BLaER1 (cell line): ENCODE data around the gene PCDHB11.
"Not testable (repeated sequence)": the region's sequence is repeated elsewhere in the genome, so short reads cannot be mapped to it uniquely, and the experiment has no call there.

Experiments used
- H3K27ac ChIP-seq: shearing (Covaris generic); formaldehyde crosslinking; 2 replicates; pipeline ENCODE4 v1.8.1; 2022
- H3K27me3 ChIP-seq: shearing (Covaris generic); formaldehyde crosslinking; 2 replicates; pipeline ENCODE4 v1.8.1; 2022
- H3K36me3 ChIP-seq: shearing (Covaris generic); formaldehyde crosslinking; 2 replicates; pipeline ENCODE4 v1.8.1; 2022
- H3K4me1 ChIP-seq: shearing (Covaris generic); formaldehyde crosslinking; 2 replicates; pipeline ENCODE4 v1.8.1; 2022
- H3K4me2 ChIP-seq: shearing (Covaris generic); formaldehyde crosslinking; 2 replicates; pipeline ENCODE4 v1.8.1; 2022
- H3K4me3 ChIP-seq: shearing (Covaris generic); formaldehyde crosslinking; 2 replicates; pipeline ENCODE4 v1.8.1; 2022
- H3K9ac ChIP-seq: shearing (Covaris generic); formaldehyde crosslinking; 2 replicates; pipeline ENCODE4 v1.8.1; 2022
- H3K9me3 ChIP-seq: shearing (Covaris generic); formaldehyde crosslinking; 2 replicates; pipeline ENCODE4 v1.8.1; 2022
- H4K20me1 ChIP-seq: shearing (Covaris generic); formaldehyde crosslinking; 2 replicates; pipeline ENCODE4 v1.8.1; 2022
- Cebpa-rat ChIP-seq: shearing (Covaris generic); IDR thresholded peaks from 2 replicates; pipeline ENCODE4 v1.8.1; 2022

The PCDHB11 gene

GRCh38 chr5:141172381-141173204, 26.8 kb upstream of the PCDHB11 start, which contains the start of gene PCDHB7:
Gene PCDHB7, plus strand, starts transcription at chr5:141172644. Its CDS starts 192 bp downstream, at chr5:141172836.
- Histone ChIP-seq H3K9me3 (peaks cover 32% of the 10 kb centered on the region), H3K36me3 (no peaks in the 10 kb centered on the region), H3K27me3 (no peaks in the 10 kb centered on the region), H3K4me1 (no peaks in the 10 kb centered on the region), H3K27ac (no peak within 1 kb of the TSS), H3K4me2 (no peak within 1 kb of the TSS), H3K9ac (no peak within 1 kb of the TSS), H3K4me3 (no peak within 1 kb of the TSS), H4K20me1 (no peaks in the 10 kb centered on the region)
- TF ChIP-seq Cebpa-rat = no peak

- peaks cover 38% of the 10 kb centered on the region for H3K9me3 ChIP-seq
- not testable (repeated sequence) for H3K36me3 ChIP-seq, H3K27me3 ChIP-seq, H3K9ac ChIP-seq, H3K27ac ChIP-seq, H3K4me2 ChIP-seq, H4K20me1 ChIP-seq, H3K4me1 ChIP-seq, H3K4me3 ChIP-seq
Measured at GRCh38 chr5:141174291-141175104, 24.9 kb upstream of the PCDHB11 start.

- TF ChIP-seq Cebpa-rat = no peak
- H4K20me1 ChIP-seq = no peaks in the 10 kb centered on the region
- peaks cover 43% of the 10 kb centered on the region for H3K9me3 ChIP-seq
- no peak overlapping the region for H3K27ac ChIP-seq
- H3K4me2 ChIP-seq = no peak overlapping the region
- no peak overlapping the region for H3K9ac ChIP-seq
- no peaks in the 10 kb centered on the region for H3K27me3 ChIP-seq
- no peak overlapping the region for H3K4me3 ChIP-seq
- H3K36me3 ChIP-seq = no peaks in the 10 kb centered on the region
- H3K4me1 ChIP-seq = no peaks in the 10 kb centered on the region
Measured at GRCh38 chr5:141175933-141176332, 23.5 kb upstream of the PCDHB11 start.

GRCh38 chr5:141177577-141178191, 21.7 kb upstream of the PCDHB11 start, which contains the start of gene PCDHB8:
Gene PCDHB8, plus strand, starts transcription at chr5:141177790. Its CDS starts 245 bp downstream, at chr5:141178035.
- H3K27ac ChIP-seq, H3K4me3 ChIP-seq: not testable (repeated sequence)

GRCh38 chr5:141179371-141179770, 20.1 kb upstream of the PCDHB11 start:
- not testable (repeated sequence) for H3K9ac ChIP-seq

More at GRCh38 chr5:141177577-141178191, 21.7 kb upstream of the PCDHB11 start, which contains the start of gene PCDHB8:
- not testable (repeated sequence) for H3K36me3 ChIP-seq, H3K27me3 ChIP-seq, H3K4me1 ChIP-seq, H4K20me1 ChIP-seq, H3K4me2 ChIP-seq, H3K9ac ChIP-seq
- peaks cover 44% of the 10 kb centered on the region for H3K9me3 ChIP-seq

GRCh38 chr5:141179876-141180275, 19.6 kb upstream of the PCDHB11 start:
- not testable (repeated sequence) for H3K4me2 ChIP-seq, H3K36me3 ChIP-seq, H3K27me3 ChIP-seq, H4K20me1 ChIP-seq, H3K4me1 ChIP-seq, H3K4me3 ChIP-seq, H3K9ac ChIP-seq, H3K27ac ChIP-seq
- H3K9me3 ChIP-seq = peaks cover 33% of the 10 kb centered on the region

More at GRCh38 chr5:141179371-141179770, 20.1 kb upstream of the PCDHB11 start:
- not testable (repeated sequence) for H4K20me1 ChIP-seq, H3K36me3 ChIP-seq, H3K27ac ChIP-seq, H3K4me2 ChIP-seq, H3K27me3 ChIP-seq, H3K4me1 ChIP-seq, H3K4me3 ChIP-seq
- H3K9me3 ChIP-seq = peaks cover 38% of the 10 kb centered on the region

GRCh38 chr5:141180313-141180712, 19.1 kb upstream of the PCDHB11 start:
- H3K4me3 ChIP-seq = no peak overlapping the region
- TF ChIP-seq Cebpa-rat = no peak
- no peaks in the 10 kb centered on the region for H4K20me1 ChIP-seq
- H3K4me2 ChIP-seq = no peak overlapping the region
- H3K27ac ChIP-seq = no peak overlapping the region
- H3K27me3 ChIP-seq = no peaks in the 10 kb centered on the region
- no peaks in the 10 kb centered on the region for H3K36me3 ChIP-seq
- H3K9me3 ChIP-seq = peaks cover 30% of the 10 kb centered on the region
- H3K4me1 ChIP-seq = no peaks in the 10 kb centered on the region
- no peak overlapping the region for H3K9ac ChIP-seq

- H3K9ac ChIP-seq = no peak within 1 kb of the TSS
- H3K4me1 ChIP-seq = no peaks in the 10 kb centered on the region
- no peak within 1 kb of the TSS for H3K4me2 ChIP-seq
- H4K20me1 ChIP-seq = no peaks in the 10 kb centered on the region
- no peaks in the 10 kb centered on the region for H3K27me3 ChIP-seq
- no peaks in the 10 kb centered on the region for H3K36me3 ChIP-seq
- no peak within 1 kb of the TSS for H3K27ac ChIP-seq
- H3K9me3 ChIP-seq = peaks cover 37% of the 10 kb centered on the region
- TF ChIP-seq Cebpa-rat = no peak
- no peak within 1 kb of the TSS for H3K4me3 ChIP-seq
Measured at GRCh38 chr5:141182248-141182647, 17.2 kb upstream of the PCDHB11 start, which contains the start of gene PCDHB16. Gene PCDHB16, plus strand, starts transcription at chr5:141182387. Its CDS starts 173 bp downstream, at chr5:141182560.

- H3K9ac ChIP-seq, H3K4me2 ChIP-seq, H4K20me1 ChIP-seq, H3K27ac ChIP-seq, H3K27me3 ChIP-seq, H3K4me1 ChIP-seq, H3K4me3 ChIP-seq, H3K36me3 ChIP-seq: not testable (repeated sequence)
- H3K9me3 ChIP-seq = peaks cover 45% of the 10 kb centered on the region
Measured at GRCh38 chr5:141184117-141184855, 15.1 kb upstream of the PCDHB11 start.
